NCI-H345 (cell line): Measurements from ENCODE around the gene TENM4.

Experiments
- DNase-seq: peaks from one replicate; lab custom pipeline; 2025; lab: John Stamatoyannopoulos, UW

The TENM4 gene

DNA sequence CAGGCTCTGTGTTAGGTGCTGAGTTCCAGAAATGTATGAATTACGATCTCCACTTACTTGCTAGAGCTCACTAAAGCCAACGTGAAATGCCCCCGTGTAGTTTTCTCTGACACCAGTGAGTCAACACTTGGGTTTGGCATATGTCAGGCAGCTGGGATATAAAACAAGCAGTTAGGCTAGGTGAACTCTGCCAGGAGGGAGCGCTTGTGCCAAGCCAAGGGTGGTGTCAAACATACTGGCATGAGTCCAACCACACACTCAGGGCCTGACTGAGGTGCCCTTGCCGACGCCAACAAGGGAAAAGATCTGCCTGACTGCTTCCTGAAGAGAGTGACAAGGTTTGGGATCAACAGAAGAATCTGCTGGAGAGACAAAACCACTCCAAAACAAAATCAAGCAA, 698.4 kb downstream of the TENM4 start:
- DNase-seq: peak; percentile 93

- DNase-seq: no peak
Observed at GRCh38 chr11:78741741-78742140, 699.1 kb downstream of the TENM4 start.

- no peak for DNase-seq
Observed at GRCh38 chr11:78740199-78741071, 700.4 kb downstream of the TENM4 start.

GRCh38 chr11:78737891-78738290, 702.9 kb downstream of the TENM4 start:
- DNase-seq: no peak

- no peak for DNase-seq
Observed at GRCh38 chr11:78737301-78737700, 703.5 kb downstream of the TENM4 start.

DNA sequence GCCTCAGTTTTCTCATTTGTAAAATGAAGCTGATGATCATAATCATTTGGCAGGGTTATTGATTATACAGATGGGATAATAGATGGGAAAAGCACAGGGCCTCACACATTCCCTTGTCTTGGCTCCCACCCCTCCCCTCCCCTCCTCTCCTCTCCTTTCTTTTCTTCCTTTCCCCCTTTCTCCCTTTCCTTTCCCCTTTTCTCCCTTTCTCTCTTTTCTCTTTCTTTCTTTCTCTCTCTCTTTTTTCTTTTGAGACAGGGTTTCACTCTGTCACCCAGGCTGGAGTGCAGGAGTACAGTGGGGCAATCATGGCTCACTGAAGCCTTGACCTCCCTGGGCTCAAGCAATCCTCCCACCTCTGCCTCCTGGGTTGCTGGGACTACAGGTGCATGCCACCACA, 705.1 kb downstream of the TENM4 start:
- DNase-seq: no peak

DNA sequence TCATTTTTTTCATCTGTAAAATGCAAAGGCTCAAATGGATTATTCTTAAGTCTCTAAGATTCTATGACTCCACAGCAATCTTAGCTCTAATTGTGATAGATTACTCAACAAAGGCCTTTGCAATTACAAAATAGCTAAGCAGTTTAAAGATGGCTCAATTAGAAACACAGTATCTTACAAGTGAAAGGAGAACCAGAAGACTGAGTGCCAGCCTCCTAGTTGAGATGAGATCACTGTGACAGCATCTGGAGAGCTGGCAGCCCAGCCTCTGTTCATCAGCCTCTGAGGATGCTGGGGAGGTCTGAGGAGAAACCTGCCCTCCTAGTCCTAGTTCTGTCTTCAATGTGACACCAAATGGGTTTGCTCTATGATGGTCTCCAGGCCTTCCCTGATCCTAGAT, 707.8 kb downstream of the TENM4 start:
- no peak for DNase-seq

- no peak for DNase-seq
Observed at GRCh38 chr11:78732246-78732645, 708.6 kb downstream of the TENM4 start.

- no peak for DNase-seq
Observed at GRCh38 chr11:78731027-78731426, 709.8 kb downstream of the TENM4 start.

DNA sequence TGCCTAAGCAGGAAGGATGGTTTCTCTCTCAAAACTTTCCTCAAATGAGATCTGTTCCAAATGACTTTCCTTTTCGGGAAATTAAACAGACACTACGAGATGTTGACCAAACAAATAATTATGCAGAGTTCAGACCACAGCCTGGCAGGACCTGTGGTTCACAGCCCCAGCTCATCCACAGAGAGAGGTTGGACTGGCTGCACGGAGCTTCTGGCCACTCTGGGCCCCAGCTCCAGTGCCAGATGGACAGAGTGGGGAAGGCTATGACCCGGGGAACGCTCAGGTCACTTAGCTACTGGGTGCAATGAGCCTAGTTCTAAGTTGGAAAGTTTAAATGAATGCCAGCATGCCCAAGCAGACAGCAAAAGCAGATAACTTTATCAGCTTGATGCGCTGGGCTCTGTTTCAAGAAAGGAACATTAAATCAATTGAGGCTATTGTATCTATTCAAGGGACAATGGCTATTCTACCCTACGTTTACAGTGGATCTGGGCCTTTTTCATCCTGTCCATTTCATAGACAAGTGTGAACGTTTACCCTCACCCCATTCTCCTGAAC, 710.5 kb downstream of the TENM4 start:
- DNase-seq: no peak

- DNase-seq: no peak
Observed at GRCh38 chr11:78727816-78728215, 713.0 kb downstream of the TENM4 start.

GRCh38 chr11:78725200-78725599, 715.6 kb downstream of the TENM4 start:
- no peak for DNase-seq

DNA sequence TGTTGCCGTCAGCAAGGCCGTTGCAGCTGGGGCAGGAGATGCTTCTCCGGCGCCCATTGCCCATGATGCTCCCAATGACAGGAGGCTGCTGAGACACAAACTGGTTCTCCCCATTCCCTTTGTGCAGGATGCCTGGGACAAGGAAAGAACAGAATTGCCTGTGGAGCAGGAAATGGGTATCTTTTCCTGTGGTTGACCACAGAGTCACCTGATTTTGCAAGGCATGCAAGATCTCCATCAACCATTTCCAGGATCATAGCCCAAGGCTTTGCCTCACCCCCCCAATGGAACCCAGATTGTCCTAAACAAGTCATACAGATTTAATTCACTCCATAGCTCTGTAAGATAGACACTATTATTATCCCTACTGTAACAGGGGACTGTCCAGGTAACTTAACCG, 718.0 kb downstream of the TENM4 start:
- DNase-seq: no peak

GRCh38 chr11:78720281-78720989, 720.4 kb downstream of the TENM4 start:
- DNase-seq: no peak

DNA sequence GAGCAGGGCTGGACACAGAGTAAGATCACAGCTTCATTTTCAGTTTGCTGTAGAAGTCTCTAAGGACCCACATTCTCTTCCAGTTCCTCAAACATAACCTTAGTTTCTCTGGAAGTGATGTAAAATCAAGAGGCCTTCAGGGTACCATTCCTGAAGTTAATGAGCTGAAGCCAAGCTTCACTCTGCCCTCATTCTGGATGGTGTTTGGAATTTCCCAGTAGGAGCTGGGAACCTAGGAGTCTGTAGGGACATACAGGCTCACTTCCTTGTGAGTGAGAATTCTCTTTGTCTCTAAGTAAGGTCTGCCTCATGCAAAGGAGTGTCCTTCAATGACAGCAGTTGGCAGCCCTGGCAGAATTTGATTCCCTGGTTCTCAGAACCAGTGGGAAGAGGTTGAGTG, 723.8 kb downstream of the TENM4 start:
- no peak for DNase-seq

DNA sequence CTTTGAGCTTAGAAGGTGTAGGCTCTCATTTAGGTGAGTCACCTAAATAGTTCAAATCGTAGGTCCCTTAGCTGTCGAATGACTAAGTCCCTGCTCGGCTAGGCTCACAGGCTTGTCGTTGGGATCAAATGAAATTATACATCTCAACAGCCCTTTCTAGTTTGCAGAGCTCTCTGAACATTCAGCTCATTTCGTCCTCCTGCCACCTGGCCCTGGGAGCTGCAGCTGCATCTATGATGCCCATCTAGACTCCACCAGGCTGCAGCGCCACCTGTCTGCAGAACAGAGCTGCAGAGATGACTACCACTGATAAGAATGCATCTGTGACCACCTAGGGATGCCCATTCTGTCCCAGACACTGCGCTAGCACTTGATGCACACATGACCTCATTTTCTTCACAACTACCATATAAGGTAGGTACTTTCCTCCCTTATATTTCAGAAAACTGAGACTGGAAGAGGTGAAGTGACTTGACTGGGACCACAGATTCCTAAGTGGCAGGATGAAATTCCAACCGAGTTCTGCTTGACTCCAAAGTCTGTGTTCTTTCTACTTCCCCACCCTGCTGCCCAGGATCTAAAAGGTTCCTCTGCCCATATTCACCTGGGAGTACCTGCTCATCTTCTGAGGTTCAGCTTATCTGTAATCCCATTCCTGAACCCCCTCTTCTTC, 725.1 kb downstream of the TENM4 start:
- peak; percentile 88 for DNase-seq

DNA sequence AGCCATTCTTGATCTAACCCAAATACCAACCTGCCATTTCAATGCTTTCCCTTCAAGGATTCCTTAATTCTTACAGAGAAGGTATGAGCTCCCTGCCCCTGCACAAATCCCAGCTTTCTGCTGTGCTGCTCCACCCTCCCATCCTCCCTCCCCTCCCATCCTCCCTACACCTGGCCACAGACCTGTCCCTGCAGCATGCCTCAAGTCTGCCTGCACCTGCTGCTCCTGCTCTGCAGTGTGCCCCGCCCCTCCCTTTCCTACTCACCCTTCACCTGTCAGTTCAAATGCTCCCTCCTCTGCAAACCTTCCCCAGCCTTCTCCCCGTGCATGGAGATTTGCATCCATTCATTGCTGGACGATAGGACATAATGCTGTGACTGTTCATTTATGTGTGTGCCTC, 726.3 kb downstream of the TENM4 start:
- DNase-seq: peak; percentile 89

- no peak for DNase-seq
Observed at GRCh38 chr11:78711735-78712134, 729.1 kb downstream of the TENM4 start.

DNA sequence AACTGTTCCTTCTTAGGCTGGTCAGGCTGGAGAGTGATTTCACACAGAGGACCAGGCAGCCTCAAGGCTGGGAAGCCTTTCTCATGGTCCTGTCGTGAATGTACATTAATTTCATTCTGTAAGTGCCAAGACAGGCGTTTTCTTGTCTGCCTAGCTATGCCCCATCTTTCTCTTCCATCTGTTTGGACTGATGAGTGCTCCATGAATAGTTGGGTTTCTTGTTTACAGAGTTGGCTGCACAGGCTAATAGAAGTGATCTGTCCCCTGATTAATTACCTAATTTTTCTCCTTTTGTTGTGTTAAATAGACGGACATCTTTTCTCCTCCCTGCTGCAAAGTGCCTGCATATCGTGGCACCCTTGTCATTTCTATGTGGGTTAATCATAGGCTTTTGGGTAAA, 730.4 kb downstream of the TENM4 start:
- no peak for DNase-seq

DNA sequence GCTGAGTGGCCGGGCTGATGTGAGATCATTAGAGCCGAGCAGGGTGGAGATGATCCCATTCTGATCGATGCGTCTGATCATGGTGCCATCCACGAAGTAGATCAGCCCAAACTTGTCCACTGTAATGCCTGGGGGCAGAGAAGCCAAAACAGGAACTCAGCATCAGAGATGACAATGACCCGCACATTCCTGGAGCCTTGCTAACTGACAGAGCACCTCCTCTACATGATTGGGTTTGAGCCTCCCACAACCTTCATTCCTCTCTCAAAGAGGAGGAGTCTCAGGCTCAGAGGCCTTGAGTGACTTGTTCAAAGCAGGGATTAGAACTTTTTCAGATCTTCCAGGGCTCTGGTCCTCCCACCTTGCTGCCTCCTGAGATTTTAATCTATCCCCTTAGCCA, 732.4 kb downstream of the TENM4 start:
- no peak for DNase-seq

GRCh38 chr11:78706551-78706950, 734.3 kb downstream of the TENM4 start:
- DNase-seq: no peak

GRCh38 chr11:78704811-78705210, 736.0 kb downstream of the TENM4 start:
- no peak for DNase-seq
